Endothelial cell (in vitro differentiated cells): ENCODE data around the gene UTS2. TPM values are rescaled to one million over a fixed set of nuclear protein-coding genes. Genes with fewer than 3 reads are reported as not detected.

ENCODE experiments used
- DNase-seq: peaks from one replicate; pipeline ENCODE4 v3.0.0; 2021; ENCODE audit warnings: low spot score
- H3K27ac Mint-ChIP-seq: one replicate; pipeline ENCODE4 v1.8.0; 2021; ENCODE audit warnings: mixed read lengths, inconsistent platforms; ENCODE audit not compliant: unreplicated experiment
- H3K27me3 Mint-ChIP-seq: one replicate; pipeline ENCODE4 v1.8.0; 2021; ENCODE audit warnings: mild to moderate bottlenecking, moderate library complexity, mixed read lengths, inconsistent platforms; ENCODE audit not compliant: unreplicated experiment
- H3K36me3 Mint-ChIP-seq: one replicate; pipeline ENCODE4 v1.8.0; 2021; ENCODE audit warnings: mild to moderate bottlenecking, low read depth, mixed read lengths, inconsistent platforms; ENCODE audit not compliant: unreplicated experiment
- H3K4me1 Mint-ChIP-seq: one replicate; pipeline ENCODE4 v1.8.0; 2021; ENCODE audit warnings: mild to moderate bottlenecking, mixed read lengths, inconsistent platforms; ENCODE audit not compliant: unreplicated experiment
- H3K4me3 Mint-ChIP-seq: one replicate; pipeline ENCODE4 v1.8.0; 2021; ENCODE audit warnings: mild to moderate bottlenecking, mixed read lengths, inconsistent platforms; ENCODE audit not compliant: unreplicated experiment
- H3K9me3 Mint-ChIP-seq: one replicate; pipeline ENCODE4 v1.8.0; 2021; ENCODE audit warnings: mixed read lengths, inconsistent platforms; ENCODE audit not compliant: unreplicated experiment
- CTCF ChIP-seq: fragments of 200-600 bp; sonication (generic); IDR thresholded peaks from one replicate; pipeline ENCODE4 v1.5.0; 2021; ENCODE audit warnings: antibody characterized with exemption; ENCODE audit not compliant: unreplicated experiment
- total RNA-seq: library from RNA; stranded (reverse); fragmentation: NEBNext Ultra II Directional; extraction: Animal tissue kit (Norgen Biotek cat#: 25700); gene quantifications from one replicate; pipeline ENCODE4 v1.2.1, GENCODE V29; 2021; ENCODE audit not compliant: unreplicated experiment

The UTS2 gene
- total RNA-seq, 1 donor from 2014 or later = not detected

- H3K36me3 Mint-ChIP-seq = peaks cover 15% of the 10 kb centered on the region
- H3K27ac Mint-ChIP-seq = no peak overlapping the region
- H3K4me1 Mint-ChIP-seq = no peaks in the 10 kb centered on the region
These were observed 41.4 kb downstream of the UTS2 start for GRCh38 chr1:7811476-7811875.

GRCh38 chr1:7810395-7810794, 42.5 kb downstream of the UTS2 start:
- H3K9me3 Mint-ChIP-seq = peaks cover 15% of the 10 kb centered on the region
- no peaks in the 10 kb centered on the region for H3K4me1 Mint-ChIP-seq
- no peak overlapping the region for H3K4me3 Mint-ChIP-seq
- TF ChIP-seq CTCF = no peak
- peaks cover 15% of the 10 kb centered on the region for H3K36me3 Mint-ChIP-seq
- H3K27me3 Mint-ChIP-seq = no peaks in the 10 kb centered on the region
- H3K27ac Mint-ChIP-seq = no peak overlapping the region
- DNase-seq = no peak

More at GRCh38 chr1:7811476-7811875, 41.4 kb downstream of the UTS2 start:
- TF ChIP-seq CTCF = no peak
- peaks cover 15% of the 10 kb centered on the region for H3K9me3 Mint-ChIP-seq
- H3K27me3 Mint-ChIP-seq = no peaks in the 10 kb centered on the region
- DNase-seq = no peak
- no peak overlapping the region for H3K4me3 Mint-ChIP-seq

- no peak for TF ChIP-seq CTCF
- H3K27ac Mint-ChIP-seq = no peak overlapping the region
- no peak overlapping the region for H3K4me3 Mint-ChIP-seq
- no peaks in the 10 kb centered on the region for H3K4me1 Mint-ChIP-seq
- H3K9me3 Mint-ChIP-seq = peaks cover 15% of the 10 kb centered on the region
- H3K27me3 Mint-ChIP-seq = no peaks in the 10 kb centered on the region
- DNase-seq = no peak
- peaks cover 15% of the 10 kb centered on the region for H3K36me3 Mint-ChIP-seq
These were observed 43.1 kb downstream of the UTS2 start for GRCh38 chr1:7809742-7810141.

- no peak for DNase-seq
- Mint-ChIP-seq H3K27ac (no peak overlapping the region), H3K27me3 (no peaks in the 10 kb centered on the region), H3K36me3 (peaks cover 5% of the 10 kb centered on the region), H3K9me3 (peaks cover 6% of the 10 kb centered on the region), H3K4me1 (no peaks in the 10 kb centered on the region), H3K4me3 (no peak overlapping the region)
- peak; percentile 72 for TF ChIP-seq CTCF
These were observed 44.5 kb downstream of the UTS2 start for GRCh38 chr1:7808253-7808844.

- no peak for TF ChIP-seq CTCF
- H3K36me3 Mint-ChIP-seq = no peaks in the 10 kb centered on the region
- H3K4me1 Mint-ChIP-seq = no peaks in the 10 kb centered on the region
- no peak overlapping the region for H3K4me3 Mint-ChIP-seq
- H3K9me3 Mint-ChIP-seq = no peaks in the 10 kb centered on the region
- no peaks in the 10 kb centered on the region for H3K27me3 Mint-ChIP-seq
- no peak for DNase-seq
- no peak overlapping the region for H3K27ac Mint-ChIP-seq
These were observed 47.4 kb downstream of the UTS2 start for GRCh38 chr1:7805460-7805859.

Other genes starting within 250 kb of the UTS2 start
- gene VAMP3, start 81.8 kb downstream of the UTS2 start, total RNA-seq = 91.0 TPM
- gene PER3, start 68.8 kb downstream of the UTS2 start, total RNA-seq = 2.8 TPM
- gene TNFRSF9, start 87.8 kb upstream of the UTS2 start, total RNA-seq = 4.8 TPM
- gene PARK7, start 108.6 kb upstream of the UTS2 start, total RNA-seq = 223 TPM
- 16.5 TPM for gene ERRFI1, start 173.2 kb upstream of the UTS2 start, total RNA-seq